ENCODE data around the gene CD247. TPM values are rescaled to one million over a fixed set of nuclear protein-coding genes. Genes with fewer than 3 reads are reported as not detected.

Gene CD247
- total and polyA plus RNA-seq, 2 of the 13 experiments (the other 11 are each of a cell fraction or from before 2014, with no cell fraction given), result 0.20 TPM; not detected in 1

DNA sequence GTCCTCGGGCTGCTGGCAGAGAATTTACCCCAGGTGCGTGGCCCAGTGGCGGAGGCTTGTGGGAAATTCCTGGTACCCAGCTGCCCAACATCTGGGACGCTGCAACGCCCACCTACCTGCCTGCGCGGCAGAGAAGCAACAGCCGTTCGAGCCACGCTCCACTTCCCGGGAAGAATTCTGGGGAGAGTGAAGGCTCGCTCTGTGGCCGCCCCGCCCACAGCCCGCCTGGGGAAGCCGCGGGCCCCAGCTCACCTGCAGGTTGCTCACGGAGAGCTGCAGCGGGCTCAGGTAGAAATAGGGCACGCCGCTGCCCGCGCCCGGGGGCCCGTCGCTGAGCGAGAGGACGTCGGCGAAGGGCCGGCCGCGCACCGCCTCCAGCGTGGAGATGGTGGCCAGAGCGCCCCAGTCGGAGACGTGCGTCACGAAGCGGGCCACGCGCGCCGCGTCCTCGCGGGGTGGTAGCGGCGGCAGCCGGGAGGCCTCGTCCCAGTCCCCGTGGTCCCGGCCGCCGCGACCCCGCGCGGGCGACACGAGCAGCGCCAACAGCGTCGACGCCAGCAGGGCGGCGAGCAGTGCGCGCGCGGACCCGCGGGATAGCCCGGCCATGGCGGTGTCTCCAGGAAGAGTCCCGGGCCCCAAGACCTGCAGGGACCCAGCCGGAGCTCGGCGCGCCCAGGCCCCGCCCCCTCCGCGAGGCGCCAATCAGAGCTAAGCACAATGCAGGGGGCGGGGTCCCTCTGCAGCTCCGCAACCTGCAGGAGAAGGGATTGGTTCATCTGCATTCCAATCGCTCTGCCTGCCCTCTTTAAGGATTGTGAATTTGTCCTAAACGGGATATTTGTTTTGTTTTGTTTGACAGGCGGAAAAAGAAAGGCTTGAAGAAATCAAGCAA lies 35.1 kb upstream of the CD247 start, which contains the start of gene CREG1 (continued):
- TF ChIP-seq, protein P1, sequence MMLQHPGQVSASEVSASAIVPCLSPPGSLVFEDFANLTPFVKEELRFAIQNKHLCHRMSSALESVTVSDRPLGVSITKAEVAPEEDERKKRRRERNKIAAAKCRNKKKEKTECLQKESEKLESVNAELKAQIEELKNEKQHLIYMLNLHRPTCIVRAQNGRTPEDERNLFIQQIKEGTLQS (CRISPR knock-in tag; IDR thresholded peaks at IDR 0.05), result peak; percentile 44; the same call in 1 of the 2 replicates
- no peak for TF ChIP-seq HIVEP1 (CRISPR knock-in tag; IDR thresholded peaks at IDR 0.05)
- TF ChIP-seq MYC (CRISPR knock-in tag; IDR thresholded peaks at IDR 0.05; ENCODE audit: borderline replicate concordance), result peak; percentile 69
- TF ChIP-seq SOX6 (IDR thresholded peaks at IDR 0.05), result no peak
- no peak for TF ChIP-seq SOX6 (CRISPR knock-in tag; IDR thresholded peaks at IDR 0.05)
- peak; percentile 71 for TF ChIP-seq ZNF143 (CRISPR knock-in tag; IDR thresholded peaks at IDR 0.05)
- TF ChIP-seq CENPT (CRISPR knock-in tag; IDR thresholded peaks at IDR 0.05; ENCODE audit: low read depth), result peak; percentile 74; the same call in 1 of the 2 replicates
- peak; percentile 62; the same call in 1 of the 2 replicates for TF ChIP-seq HOXA5 (CRISPR knock-in tag; IDR thresholded peaks at IDR 0.05)
- 0 out of 2 replicates have a peak, but pooled peaks have one; percentile 25 for TF ChIP-seq SATB2 (CRISPR knock-in tag; IDR thresholded peaks at IDR 0.05)
- no peak for TF ChIP-seq NFIC (IDR thresholded peaks at IDR 0.05; ENCODE audit: low read length)
- TF ChIP-seq POLR2A (IDR thresholded peaks at IDR 0.05; ENCODE audit: insufficient read depth in 1 of 2, low read depth in 2 of 2, low read length in 2 of 2), result peak; percentile 77 to 82
- TF ChIP-seq, protein P2, sequence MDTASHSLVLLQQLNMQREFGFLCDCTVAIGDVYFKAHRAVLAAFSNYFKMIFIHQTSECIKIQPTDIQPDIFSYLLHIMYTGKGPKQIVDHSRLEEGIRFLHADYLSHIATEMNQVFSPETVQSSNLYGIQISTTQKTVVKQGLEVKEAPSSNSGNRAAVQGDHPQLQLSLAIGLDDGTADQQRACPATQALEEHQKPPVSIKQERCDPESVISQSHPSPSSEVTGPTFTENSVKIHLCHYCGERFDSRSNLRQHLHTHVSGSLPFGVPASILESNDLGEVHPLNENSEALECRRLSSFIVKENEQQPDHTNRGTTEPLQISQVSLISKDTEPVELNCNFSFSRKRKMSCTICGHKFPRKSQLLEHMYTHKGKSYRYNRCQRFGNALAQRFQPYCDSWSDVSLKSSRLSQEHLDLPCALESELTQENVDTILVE (CRISPR knock-in tag; IDR thresholded peaks at IDR 0.05), result no peak
- TF ChIP-seq, protein P3, sequence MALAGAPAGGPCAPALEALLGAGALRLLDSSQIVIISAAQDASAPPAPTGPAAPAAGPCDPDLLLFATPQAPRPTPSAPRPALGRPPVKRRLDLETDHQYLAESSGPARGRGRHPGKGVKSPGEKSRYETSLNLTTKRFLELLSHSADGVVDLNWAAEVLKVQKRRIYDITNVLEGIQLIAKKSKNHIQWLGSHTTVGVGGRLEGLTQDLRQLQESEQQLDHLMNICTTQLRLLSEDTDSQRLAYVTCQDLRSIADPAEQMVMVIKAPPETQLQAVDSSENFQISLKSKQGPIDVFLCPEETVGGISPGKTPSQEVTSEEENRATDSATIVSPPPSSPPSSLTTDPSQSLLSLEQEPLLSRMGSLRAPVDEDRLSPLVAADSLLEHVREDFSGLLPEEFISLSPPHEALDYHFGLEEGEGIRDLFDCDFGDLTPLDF (CRISPR knock-in tag; IDR thresholded peaks at IDR 0.05), result no peak
- TF ChIP-seq U2AF1 (optimal IDR thresholded peaks at IDR 0.05; ENCODE audit: low read depth, low read length), result no peak
- TF ChIP-seq, protein P4, sequence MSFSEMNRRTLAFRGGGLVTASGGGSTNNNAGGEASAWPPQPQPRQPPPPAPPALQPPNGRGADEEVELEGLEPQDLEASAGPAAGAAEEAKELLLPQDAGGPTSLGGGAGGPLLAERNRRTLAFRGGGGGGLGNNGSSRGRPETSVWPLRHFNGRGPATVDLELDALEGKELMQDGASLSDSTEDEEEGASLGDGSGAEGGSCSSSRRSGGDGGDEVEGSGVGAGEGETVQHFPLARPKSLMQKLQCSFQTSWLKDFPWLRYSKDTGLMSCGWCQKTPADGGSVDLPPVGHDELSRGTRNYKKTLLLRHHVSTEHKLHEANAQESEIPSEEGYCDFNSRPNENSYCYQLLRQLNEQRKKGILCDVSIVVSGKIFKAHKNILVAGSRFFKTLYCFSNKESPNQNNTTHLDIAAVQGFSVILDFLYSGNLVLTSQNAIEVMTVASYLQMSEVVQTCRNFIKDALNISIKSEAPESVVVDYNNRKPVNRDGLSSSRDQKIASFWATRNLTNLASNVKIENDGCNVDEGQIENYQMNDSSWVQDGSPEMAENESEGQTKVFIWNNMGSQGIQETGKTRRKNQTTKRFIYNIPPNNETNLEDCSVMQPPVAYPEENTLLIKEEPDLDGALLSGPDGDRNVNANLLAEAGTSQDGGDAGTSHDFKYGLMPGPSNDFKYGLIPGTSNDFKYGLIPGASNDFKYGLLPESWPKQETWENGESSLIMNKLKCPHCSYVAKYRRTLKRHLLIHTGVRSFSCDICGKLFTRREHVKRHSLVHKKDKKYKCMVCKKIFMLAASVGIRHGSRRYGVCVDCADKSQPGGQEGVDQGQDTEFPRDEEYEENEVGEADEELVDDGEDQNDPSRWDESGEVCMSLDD (CRISPR knock-in tag; IDR thresholded peaks at IDR 0.05; ENCODE audit: borderline replicate concordance), result peak; percentile 64; the same call in 1 of the 2 replicates
- no peak for TF ChIP-seq TCF12 (IDR thresholded peaks at IDR 0.05)
- no peak for TF ChIP-seq TCF12 (CRISPR knock-in tag; IDR thresholded peaks at IDR 0.05)
- no peak for TF ChIP-seq ZFP41 (CRISPR knock-in tag; IDR thresholded peaks at IDR 0.05; ENCODE audit: borderline replicate concordance)
- TF ChIP-seq, protein P5, sequence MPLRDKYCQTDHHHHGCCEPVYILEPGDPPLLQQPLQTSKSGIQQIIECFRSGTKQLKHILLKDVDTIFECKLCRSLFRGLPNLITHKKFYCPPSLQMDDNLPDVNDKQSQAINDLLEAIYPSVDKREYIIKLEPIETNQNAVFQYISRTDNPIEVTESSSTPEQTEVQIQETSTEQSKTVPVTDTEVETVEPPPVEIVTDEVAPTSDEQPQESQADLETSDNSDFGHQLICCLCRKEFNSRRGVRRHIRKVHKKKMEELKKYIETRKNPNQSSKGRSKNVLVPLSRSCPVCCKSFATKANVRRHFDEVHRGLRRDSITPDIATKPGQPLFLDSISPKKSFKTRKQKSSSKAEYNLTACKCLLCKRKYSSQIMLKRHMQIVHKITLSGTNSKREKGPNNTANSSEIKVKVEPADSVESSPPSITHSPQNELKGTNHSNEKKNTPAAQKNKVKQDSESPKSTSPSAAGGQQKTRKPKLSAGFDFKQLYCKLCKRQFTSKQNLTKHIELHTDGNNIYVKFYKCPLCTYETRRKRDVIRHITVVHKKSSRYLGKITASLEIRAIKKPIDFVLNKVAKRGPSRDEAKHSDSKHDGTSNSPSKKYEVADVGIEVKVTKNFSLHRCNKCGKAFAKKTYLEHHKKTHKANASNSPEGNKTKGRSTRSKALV (CRISPR knock-in tag; IDR thresholded peaks at IDR 0.05), result peak; percentile 88
- peak; percentile 83 for TF ChIP-seq ZNF138 (CRISPR knock-in tag; IDR thresholded peaks at IDR 0.05; ENCODE audit: low read depth)
- TF ChIP-seq HOXD1 (CRISPR knock-in tag; IDR thresholded peaks at IDR 0.05), result peak; percentile 73; the same call in 1 of the 2 replicates
